Neural progenitor cell (in vitro differentiated cells): ENCODE measurements around the gene GMDS. TPM values are rescaled to one million over a fixed set of nuclear protein-coding genes. Genes with fewer than 3 reads are reported as not detected.

Experiments
- DNase-seq: peaks from one replicate; pipeline ENCODE4 v3.0.0-alpha.2; 2016; ENCODE audit warnings: low spot score
- H2AFZ ChIP-seq: fragments of 200-600 bp; sonication (generic); replicated peaks from 2 replicates; pipeline ENCODE4 v1.6.1; 2016; ENCODE audit warnings: antibody characterized with exemption
- H3F3A ChIP-seq: fragments of 200-600 bp; sonication (generic); 2 replicates; pipeline ENCODE4 v1.6.1; 2016; ENCODE audit warnings: antibody characterized with exemption, low read depth
- H3K27ac ChIP-seq: fragments of 200-600 bp; sonication (generic); 2 replicates; pipeline ENCODE4 v1.5.1; 2016; ENCODE audit warnings: mild to moderate bottlenecking
- H3K27me3 ChIP-seq: fragments of 200-600 bp; sonication (generic); 2 replicates; pipeline ENCODE4 v1.6.1; 2016; ENCODE audit warnings: mild to moderate bottlenecking, moderate library complexity
- H3K36me3 ChIP-seq: fragments of 200-600 bp; sonication (generic); 2 replicates; pipeline ENCODE4 v1.5.1; 2016
- H3K4me1 ChIP-seq: fragments of 200-600 bp; sonication (generic); 2 replicates; pipeline ENCODE4 v1.6.1; 2016; ENCODE audit warnings: mixed run types
- H3K4me2 ChIP-seq: fragments of 200-600 bp; sonication (generic); 2 replicates; pipeline ENCODE4 v1.6.1; 2016
- H3K4me3 ChIP-seq: fragments of 200-600 bp; sonication (generic); 2 replicates; pipeline ENCODE4 v1.5.1; 2016
- H3K79me2 ChIP-seq: fragments of 200-600 bp; sonication (generic); 2 replicates; pipeline ENCODE4 v1.6.1; 2016; ENCODE audit warnings: low read depth
- H3K9ac ChIP-seq: fragments of 200-600 bp; sonication (generic); 2 replicates; pipeline ENCODE4 v1.6.1; 2016
- H3K9me3 ChIP-seq: fragments of 200-600 bp; sonication (generic); 2 replicates; pipeline ENCODE4 v1.5.1; 2016; ENCODE audit warnings: low read depth
- H4K20me1 ChIP-seq: fragments of 200-600 bp; sonication (generic); 2 replicates; pipeline ENCODE4 v1.6.1; 2016; ENCODE audit warnings: low read depth
- H3K27ac Mint-ChIP-seq: 3 replicates; pipeline ENCODE4 v1.8.0; 2021; ENCODE audit warnings: mixed read lengths
- H3K27me3 Mint-ChIP-seq: 2 replicates; pipeline ENCODE4 v1.8.0; 2022; ENCODE audit warnings: low read depth, mild to moderate bottlenecking, inconsistent platforms, moderate library complexity, mixed read lengths; ENCODE audit not compliant: insufficient read depth
- H3K36me3 Mint-ChIP-seq: 3 replicates; pipeline ENCODE4 v1.8.0; 2021; ENCODE audit warnings: mixed read lengths
- H3K4me1 Mint-ChIP-seq: 3 replicates; pipeline ENCODE4 v1.8.0; 2021; ENCODE audit warnings: mixed read lengths
- H3K4me3 Mint-ChIP-seq: 3 replicates; pipeline ENCODE4 v1.8.0; 2021; ENCODE audit warnings: mild to moderate bottlenecking, moderate library complexity, mixed read lengths
- H3K9me3 Mint-ChIP-seq: 3 replicates; pipeline ENCODE4 v1.8.0; 2020; ENCODE audit warnings: mixed read lengths
- CTCF ChIP-seq: fragments of 200-600 bp; sonication (generic); IDR thresholded peaks from 2 replicates; pipeline ENCODE4 v1.5.1; 2017; ENCODE audit warnings: antibody characterized with exemption, mild to moderate bottlenecking
- EZH2 ChIP-seq: fragments of 200-600 bp; sonication (generic); IDR thresholded peaks from 2 replicates; pipeline ENCODE4 v1.6.1; 2017; ENCODE audit warnings: antibody characterized with exemption, mild to moderate bottlenecking, moderate library complexity
- EZH2phosphoT487 ChIP-seq: fragments of 200-600 bp; sonication (generic); IDR thresholded peaks from 2 replicates; pipeline ENCODE4 v1.6.1; 2017; ENCODE audit warnings: antibody characterized with exemption
- total RNA-seq: library from RNA; depleted of rRNA; stranded (reverse); fragments of >200 nt; gene quantifications from 2 replicates; pipeline ENCODE4 v1.2.3, GENCODE V29; 2015; ENCODE audit warnings: low replicate concordance

The GMDS gene
- total RNA-seq, 1 donor from 2014 or later, result 22.6 TPM

- H3K9me3 ChIP-seq, result no peaks in the 10 kb centered on the region
- H3K36me3 Mint-ChIP-seq, result no peaks in the 10 kb centered on the region
Measured at GRCh38 chr6:1762203-1762602, 483.2 kb downstream of the GMDS start.

GRCh38 chr6:1761477-1761877, 483.9 kb downstream of the GMDS start:
- H3F3A ChIP-seq, result no peaks in the 10 kb centered on the region
- H3K9me3 ChIP-seq, result no peaks in the 10 kb centered on the region
- H3K27ac ChIP-seq, result no peak overlapping the region
- no peak overlapping the region for H3K4me3 Mint-ChIP-seq
- no peaks in the 10 kb centered on the region for H4K20me1 ChIP-seq
- H3K27me3 ChIP-seq, result no peaks in the 10 kb centered on the region
- H3K9me3 Mint-ChIP-seq, result no peaks in the 10 kb centered on the region
- no peak overlapping the region for H3K27ac Mint-ChIP-seq
- peaks cover 19% of the 10 kb centered on the region for H3K4me1 Mint-ChIP-seq
- H3K4me3 ChIP-seq, result no peak overlapping the region
- TF ChIP-seq EZH2phosphoT487, result no peak
- no peak for TF ChIP-seq EZH2
- TF ChIP-seq CTCF, result no peak
- peaks cover 2% of the 10 kb centered on the region for H3K27me3 Mint-ChIP-seq
- no peak overlapping the region for H2AFZ ChIP-seq
- no peak overlapping the region for H3K9ac ChIP-seq
- no peaks in the 10 kb centered on the region for H3K79me2 ChIP-seq
- no peak for DNase-seq
- H3K36me3 ChIP-seq, result no peaks in the 10 kb centered on the region
- no peak overlapping the region for H3K4me2 ChIP-seq
- H3K4me1 ChIP-seq, result peaks cover 6% of the 10 kb centered on the region
- H3K36me3 Mint-ChIP-seq, result no peaks in the 10 kb centered on the region

More at GRCh38 chr6:1762203-1762602, 483.2 kb downstream of the GMDS start:
- Histone ChIP-seq H3K27me3 (no peaks in the 10 kb centered on the region), H3K4me3 (no peak overlapping the region), H3K4me2 (no peak overlapping the region), H3K9ac (no peak overlapping the region), H4K20me1 (no peaks in the 10 kb centered on the region), H3K27ac (no peak overlapping the region), H3K36me3 (no peaks in the 10 kb centered on the region), H3F3A (peaks cover 2% of the 10 kb centered on the region), H3K79me2 (no peaks in the 10 kb centered on the region), H2AFZ (no peak overlapping the region), H3K4me1 (peaks cover 8% of the 10 kb centered on the region)
- TF ChIP-seq EZH2phosphoT487 (no peak), EZH2 (no peak), CTCF (no peak)
- peaks cover 1% of the 10 kb centered on the region for H3K27me3 Mint-ChIP-seq
- H3K4me3 Mint-ChIP-seq, result no peak overlapping the region
- H3K9me3 Mint-ChIP-seq, result no peaks in the 10 kb centered on the region
- no peak overlapping the region for H3K27ac Mint-ChIP-seq
- no peak for DNase-seq
- H3K4me1 Mint-ChIP-seq, result peaks cover 17% of the 10 kb centered on the region

- Histone ChIP-seq H4K20me1 (no peaks in the 10 kb centered on the region), H3K9me3 (no peaks in the 10 kb centered on the region), H3K79me2 (no peaks in the 10 kb centered on the region), H2AFZ (no peak overlapping the region), H3K36me3 (no peaks in the 10 kb centered on the region), H3K27me3 (no peaks in the 10 kb centered on the region), H3K4me2 (no peak overlapping the region), H3K4me3 (no peak overlapping the region), H3K27ac (no peak overlapping the region), H3F3A (no peaks in the 10 kb centered on the region), H3K4me1 (peaks cover 6% of the 10 kb centered on the region), H3K9ac (no peak overlapping the region)
- Mint-ChIP-seq H3K9me3 (no peaks in the 10 kb centered on the region), H3K27ac (no peak overlapping the region), H3K27me3 (peaks cover 2% of the 10 kb centered on the region), H3K4me3 (no peak overlapping the region), H3K4me1 (peaks cover 17% of the 10 kb centered on the region), H3K36me3 (no peaks in the 10 kb centered on the region)
- TF ChIP-seq EZH2, result no peak
- no peak for TF ChIP-seq CTCF
- TF ChIP-seq EZH2phosphoT487, result no peak
- no peak for DNase-seq
Measured at GRCh38 chr6:1760876-1761275, 484.5 kb downstream of the GMDS start.
